Chondrocyte (in vitro differentiated cells): Measurements from ENCODE around the gene UBL5. TPM values are rescaled to one million over a fixed set of nuclear protein-coding genes. Genes with fewer than 3 reads are reported as not detected.
"Not testable (repeated sequence)": the region's sequence is repeated elsewhere in the genome, so short reads cannot be mapped to it uniquely, and the experiment has no call there.

Experiments
- DNase-seq: peaks from one replicate; pipeline ENCODE4 v3.0.0; 2021; ENCODE audit warnings: mixed read lengths, low spot score
- H3K27ac Mint-ChIP-seq: one replicate; pipeline ENCODE4 v1.8.0; 2021; ENCODE audit warnings: mild to moderate bottlenecking, moderate library complexity, mixed read lengths; ENCODE audit not compliant: unreplicated experiment
- H3K27me3 Mint-ChIP-seq: 2 replicates; pipeline ENCODE4 v1.8.0; 2021; ENCODE audit warnings: low read depth, mixed read lengths
- H3K36me3 Mint-ChIP-seq: 2 replicates; pipeline ENCODE4 v1.8.0; 2021; ENCODE audit warnings: low read depth, mixed read lengths
- H3K4me1 Mint-ChIP-seq: 2 replicates; pipeline ENCODE4 v1.8.0; 2021; ENCODE audit warnings: low read depth, mild to moderate bottlenecking, mixed read lengths
- H3K4me3 Mint-ChIP-seq: one replicate; pipeline ENCODE4 v1.8.0; 2021; ENCODE audit warnings: mild to moderate bottlenecking, moderate library complexity, mixed read lengths; ENCODE audit not compliant: unreplicated experiment
- H3K9me3 Mint-ChIP-seq: 2 replicates; pipeline ENCODE4 v1.8.0; 2021; ENCODE audit warnings: low read depth, mixed read lengths
- CTCF ChIP-seq: fragments of 200-600 bp; sonication (generic); IDR thresholded peaks from 2 replicates; pipeline ENCODE4 v1.5.0; 2021; ENCODE audit warnings: antibody characterized with exemption, mild to moderate bottlenecking, moderate library complexity
- total RNA-seq: library from RNA; stranded (reverse); gene quantifications from 3 replicates; pipeline ENCODE4 v1.2.1, GENCODE V29; 2021

UBL5 gene
- total RNA-seq, 1 donor from 2014 or later: 265 TPM

- H3K9me3 Mint-ChIP-seq: no peaks in the 10 kb centered on the region
- no peak for TF ChIP-seq CTCF
- peak; percentile 100 for DNase-seq
- no peaks in the 10 kb centered on the region for H3K27me3 Mint-ChIP-seq
- peak within 1 kb of the TSS; percentile 96 for H3K27ac Mint-ChIP-seq
- peaks cover 4% of the 10 kb centered on the region for H3K36me3 Mint-ChIP-seq
- H3K4me1 Mint-ChIP-seq: peaks cover 39% of the 10 kb centered on the region
- peak within 1 kb of the TSS; percentile 89 for H3K4me3 Mint-ChIP-seq
Observed at GRCh38 chr19:9818734-9819595, 8.8 kb upstream of the UBL5 start, which contains the start of gene FBXL12. Gene FBXL12 (minus strand): TSS chr19:9819079. CDS start chr19:9818813, 266 bp downstream.

- H3K27me3 Mint-ChIP-seq: no peaks in the 10 kb centered on the region
- no peak for DNase-seq
- H3K36me3 Mint-ChIP-seq: peaks cover 3% of the 10 kb centered on the region
- H3K9me3 Mint-ChIP-seq: no peaks in the 10 kb centered on the region
- H3K4me3 Mint-ChIP-seq: peak overlapping the region; percentile 89
- no peak for TF ChIP-seq CTCF
- peak overlapping the region; percentile 96 for H3K27ac Mint-ChIP-seq
- peaks cover 39% of the 10 kb centered on the region for H3K4me1 Mint-ChIP-seq
Observed at GRCh38 chr19:9819596-9819909, 8.2 kb upstream of the UBL5 start.

- Mint-ChIP-seq H3K4me3 (peak overlapping the region; percentile 89), H3K27ac (peak overlapping the region; percentile 96)
Observed at GRCh38 chr19:9820034-9820433, 7.7 kb upstream of the UBL5 start.

GRCh38 chr19:9823816-9824215, 3.9 kb upstream of the UBL5 start:
- no peak for DNase-seq
- H3K4me1 Mint-ChIP-seq: peaks cover 38% of the 10 kb centered on the region
- no peak overlapping the region for H3K27ac Mint-ChIP-seq
- H3K27me3 Mint-ChIP-seq: no peaks in the 10 kb centered on the region
- no peak for TF ChIP-seq CTCF
- no peak overlapping the region for H3K4me3 Mint-ChIP-seq
- no peaks in the 10 kb centered on the region for H3K9me3 Mint-ChIP-seq
- H3K36me3 Mint-ChIP-seq: peaks cover 1% of the 10 kb centered on the region

More at GRCh38 chr19:9820034-9820433, 7.7 kb upstream of the UBL5 start:
- H3K36me3 Mint-ChIP-seq, H3K27me3 Mint-ChIP-seq, DNase-seq, H3K9me3 Mint-ChIP-seq: not testable (repeated sequence)
- H3K4me1 Mint-ChIP-seq: peaks cover 35% of the 10 kb centered on the region

- Mint-ChIP-seq H3K27me3 (no peaks in the 10 kb centered on the region), H3K4me3 (peak overlapping the region; percentile 100), H3K4me1 (peaks cover 31% of the 10 kb centered on the region), H3K27ac (peak overlapping the region; percentile 98), H3K9me3 (no peaks in the 10 kb centered on the region), H3K36me3 (peaks cover 1% of the 10 kb centered on the region)
- no peak for DNase-seq
- TF ChIP-seq CTCF: no peak
Observed at GRCh38 chr19:9828551-9829063, 889 bp downstream of the UBL5 start.
